NCI-H526 (cell line): ENCODE measurements around the gene CBFA2T3.

Experiments used
- DNase-seq, 2 experiments: peaks; one replicate each; lab custom pipeline; 2025; lab: John Stamatoyannopoulos, UW

The CBFA2T3 gene

GRCh38 chr16:88859381-88860091 lies 117.5 kb downstream of the CBFA2T3 start:
- no peak for DNase-seq

- DNase-seq, result peak; percentile 14 to 63
Measured at GRCh38 chr16:88857728-88858339, 119.2 kb downstream of the CBFA2T3 start.

- peak; percentile 60 to 96 for DNase-seq
Measured at GRCh38 chr16:88856828-88857727, 119.9 kb downstream of the CBFA2T3 start, which contains the start of the genes GALNS and TRAPPC2L. Gene GALNS (minus strand): TSS chr16:88856947. CDS start chr16:88856877, 70 bp downstream. Gene TRAPPC2L (plus strand): TSS chr16:88857127. CDS start chr16:88857151, 24 bp downstream.

- DNase-seq, result no peak
Measured at GRCh38 chr16:88856122-88856827, 120.7 kb downstream of the CBFA2T3 start.

GRCh38 chr16:88855736-88856121 lies 121.3 kb downstream of the CBFA2T3 start:
- no peak for DNase-seq

GRCh38 chr16:88855176-88855575 lies 121.8 kb downstream of the CBFA2T3 start:
- no peak for DNase-seq

GRCh38 chr16:88854306-88855111 lies 122.5 kb downstream of the CBFA2T3 start:
- DNase-seq, result no peak

- no peak for DNase-seq
Measured at GRCh38 chr16:88853325-88853941, 123.6 kb downstream of the CBFA2T3 start.

- no peak for DNase-seq
Measured at GRCh38 chr16:88851616-88852015, 125.4 kb downstream of the CBFA2T3 start.

- no peak for DNase-seq
Measured at GRCh38 chr16:88850531-88851199, 126.3 kb downstream of the CBFA2T3 start.

- no peak for DNase-seq
Measured at GRCh38 chr16:88848557-88848956, 128.4 kb downstream of the CBFA2T3 start.

- DNase-seq, result no peak
Measured at GRCh38 chr16:88847654-88848053, 129.4 kb downstream of the CBFA2T3 start.

GRCh38 chr16:88846088-88846487 lies 130.9 kb downstream of the CBFA2T3 start:
- no peak for DNase-seq

GRCh38 chr16:88844419-88845036 lies 132.5 kb downstream of the CBFA2T3 start:
- DNase-seq, result peak; percentile 21 to 52

GRCh38 chr16:88843256-88843655 lies 133.8 kb downstream of the CBFA2T3 start:
- DNase-seq, result no peak

- no peak for DNase-seq
Measured at GRCh38 chr16:88842806-88843205, 134.2 kb downstream of the CBFA2T3 start.

- no peak for DNase-seq
Measured at GRCh38 chr16:88842308-88842756, 134.7 kb downstream of the CBFA2T3 start.

- no peak for DNase-seq
Measured at GRCh38 chr16:88841521-88842307, 135.3 kb downstream of the CBFA2T3 start.
